Lung (tissue), 12 donors: ENCODE data around the gene LBHD2. TPM values are rescaled to one million over a fixed set of nuclear protein-coding genes. Genes with fewer than 3 reads are reported as not detected.

Source experiments
- ATAC-seq: fragments of 200-7000 bp; cut with Tn5 transposase; one replicate; pipeline ENCODE4 v1.9.1; 2020; ENCODE audit warnings: moderate number of reproducible peaks; ENCODE audit not compliant: insufficient read depth, low FRiP score
- DNase-seq, 3 donors: peaks; one replicate each; pipeline ENCODE4 v3.0.0-alpha.2; 2013 to 2017
- H3K27ac ChIP-seq, 2 donors: one replicate each; pipeline ENCODE4 v1.5.1; 2013; ENCODE audit warnings: mild to moderate bottlenecking in 2 of 2, moderate library complexity in 2 of 2, control low read depth in 1 of 2, inconsistent platforms in 1 of 2, low read depth in 1 of 2, low read length in 1 of 2
- H3K27me3 ChIP-seq, 3 donors: one replicate each; pipeline ENCODE4 v1.5.1; 2013; ENCODE audit warnings: low read length in 2 of 3; ENCODE audit not compliant: control insufficient read depth in 3 of 3, insufficient read depth in 3 of 3
- H3K36me3 ChIP-seq, 4 donors: one replicate each; pipeline ENCODE4 v1.5.1; 2013; ENCODE audit warnings: low read length in 4 of 4, mild to moderate bottlenecking in 1 of 4, moderate library complexity in 1 of 4; ENCODE audit not compliant: control insufficient read depth in 4 of 4, insufficient read depth in 4 of 4
- H3K4me1 ChIP-seq, 5 donors: one replicate each; pipeline ENCODE4 v1.5.1; 2013; ENCODE audit warnings: low read length in 5 of 5, mild to moderate bottlenecking in 2 of 5, moderate library complexity in 1 of 5; ENCODE audit not compliant: control insufficient read depth in 5 of 5, insufficient read depth in 5 of 5
- H3K4me3 ChIP-seq: one replicate; pipeline ENCODE4 v1.5.1; 2013; ENCODE audit warnings: mild to moderate bottlenecking, control low read depth, moderate library complexity
- H3K9ac ChIP-seq, 2 donors: one replicate each; pipeline ENCODE4 v1.5.1; 2013; ENCODE audit warnings: low read length in 2 of 2, control low read depth in 1 of 2; ENCODE audit not compliant: insufficient read depth in 1 of 2
- H3K9me3 ChIP-seq, 4 donors: one replicate each; pipeline ENCODE4 v1.5.1; 2013; ENCODE audit warnings: low read length in 3 of 4, mild to moderate bottlenecking in 1 of 4, moderate library complexity in 1 of 4; ENCODE audit not compliant: control insufficient read depth in 4 of 4, insufficient read depth in 3 of 4
- WGBS, 2 donors: extraction: QIAGEN DNeasy Blood & Tissue Kit; methylation state at CpG; one replicate each; pipeline ENCODE4 v1.1.7; 2013; 5-methylcytosine and 5-hydroxymethylcytosine counted together
- polyA plus RNA-seq, 2 donors: library from polyadenylated mRNA; stranded (reverse); fragments of 200-250 nt; gene quantifications; one replicate each; pipeline ENCODE4 v1.2.1, GENCODE V29; 2013
- total RNA-seq, 2 donors: library from RNA; depleted of rRNA in 1 of 2; stranded (reverse); fragments of >200 nt in 1 of 2; gene quantifications; one replicate each; pipeline ENCODE4 v1.2.1, GENCODE V29; 2014 to 2021
- TF ChIP-seq, protein P1 (sequence below): IDR thresholded peaks from 2 replicates; pipeline ENCODE4 v1.5.1; 2012; ENCODE audit warnings: mild to moderate bottlenecking; ENCODE audit errors: control extremely low read depth, extremely low read depth
- donor health status: control.
- donor health status: control.
- donor health status: Bipolar disorder and iron deficiency.
- donor health status: healthy.
- donor health status: DM: yes; HTN: yes; CAD: no.

LBHD2 gene
- total and polyA plus RNA-seq, 4 donors = 0.08 TPM; not detected in 3

DNA sequence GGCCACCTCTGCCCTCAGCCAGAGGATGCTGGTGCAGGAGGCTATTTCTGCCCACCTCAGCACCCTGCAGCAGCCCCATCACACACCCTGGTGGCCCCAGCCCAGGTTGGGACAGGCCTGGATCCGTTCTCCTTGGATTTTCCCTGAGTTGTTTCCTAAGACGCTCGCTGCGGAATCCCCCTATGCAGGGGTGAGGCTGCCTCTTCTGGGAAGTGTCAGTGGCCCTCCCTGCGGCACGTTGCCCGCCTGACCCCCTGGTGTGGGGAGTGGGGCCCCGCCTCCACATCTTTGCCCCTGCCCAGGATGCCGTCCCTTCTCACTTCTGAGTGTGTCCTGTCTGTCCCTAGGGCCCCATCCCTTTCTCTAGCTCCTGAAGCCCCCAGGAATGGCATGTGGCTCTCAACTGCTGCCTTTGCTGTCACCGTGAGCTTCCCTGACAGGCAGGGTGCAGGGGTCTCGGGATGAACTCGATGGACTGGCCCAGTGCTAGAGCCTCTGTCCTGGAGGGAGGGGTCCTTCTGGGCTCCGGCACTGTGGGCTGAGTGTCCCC, 9.9 kb downstream of the LBHD2 start:
- H3K36me3 ChIP-seq = no peaks in the 10 kb centered on the region
- no peaks in the 10 kb centered on the region for H3K27me3 ChIP-seq
- 76 to 85% methylated on average over 13 of the region's 13 CpGs for WGBS, 2 donors
- TF ChIP-seq, protein P1, sequence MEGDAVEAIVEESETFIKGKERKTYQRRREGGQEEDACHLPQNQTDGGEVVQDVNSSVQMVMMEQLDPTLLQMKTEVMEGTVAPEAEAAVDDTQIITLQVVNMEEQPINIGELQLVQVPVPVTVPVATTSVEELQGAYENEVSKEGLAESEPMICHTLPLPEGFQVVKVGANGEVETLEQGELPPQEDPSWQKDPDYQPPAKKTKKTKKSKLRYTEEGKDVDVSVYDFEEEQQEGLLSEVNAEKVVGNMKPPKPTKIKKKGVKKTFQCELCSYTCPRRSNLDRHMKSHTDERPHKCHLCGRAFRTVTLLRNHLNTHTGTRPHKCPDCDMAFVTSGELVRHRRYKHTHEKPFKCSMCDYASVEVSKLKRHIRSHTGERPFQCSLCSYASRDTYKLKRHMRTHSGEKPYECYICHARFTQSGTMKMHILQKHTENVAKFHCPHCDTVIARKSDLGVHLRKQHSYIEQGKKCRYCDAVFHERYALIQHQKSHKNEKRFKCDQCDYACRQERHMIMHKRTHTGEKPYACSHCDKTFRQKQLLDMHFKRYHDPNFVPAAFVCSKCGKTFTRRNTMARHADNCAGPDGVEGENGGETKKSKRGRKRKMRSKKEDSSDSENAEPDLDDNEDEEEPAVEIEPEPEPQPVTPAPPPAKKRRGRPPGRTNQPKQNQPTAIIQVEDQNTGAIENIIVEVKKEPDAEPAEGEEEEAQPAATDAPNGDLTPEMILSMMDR = no peak
- H3K27ac ChIP-seq = peak overlapping the region in 1 of 2 donors; percentile 23
- peaks cover 0 to 20% (median 7%) of the 10 kb centered on the region in 5 donors for H3K4me1 ChIP-seq
- H3K9me3 ChIP-seq = no peaks in the 10 kb centered on the region
- H3K4me3 ChIP-seq = no peak overlapping the region
- peak overlapping the region in 1 of 2 donors; percentile 80 for H3K9ac ChIP-seq
- no peak for ATAC-seq
- peak in 2 of 3 donors; percentile 41 to 46 for DNase-seq

DNA sequence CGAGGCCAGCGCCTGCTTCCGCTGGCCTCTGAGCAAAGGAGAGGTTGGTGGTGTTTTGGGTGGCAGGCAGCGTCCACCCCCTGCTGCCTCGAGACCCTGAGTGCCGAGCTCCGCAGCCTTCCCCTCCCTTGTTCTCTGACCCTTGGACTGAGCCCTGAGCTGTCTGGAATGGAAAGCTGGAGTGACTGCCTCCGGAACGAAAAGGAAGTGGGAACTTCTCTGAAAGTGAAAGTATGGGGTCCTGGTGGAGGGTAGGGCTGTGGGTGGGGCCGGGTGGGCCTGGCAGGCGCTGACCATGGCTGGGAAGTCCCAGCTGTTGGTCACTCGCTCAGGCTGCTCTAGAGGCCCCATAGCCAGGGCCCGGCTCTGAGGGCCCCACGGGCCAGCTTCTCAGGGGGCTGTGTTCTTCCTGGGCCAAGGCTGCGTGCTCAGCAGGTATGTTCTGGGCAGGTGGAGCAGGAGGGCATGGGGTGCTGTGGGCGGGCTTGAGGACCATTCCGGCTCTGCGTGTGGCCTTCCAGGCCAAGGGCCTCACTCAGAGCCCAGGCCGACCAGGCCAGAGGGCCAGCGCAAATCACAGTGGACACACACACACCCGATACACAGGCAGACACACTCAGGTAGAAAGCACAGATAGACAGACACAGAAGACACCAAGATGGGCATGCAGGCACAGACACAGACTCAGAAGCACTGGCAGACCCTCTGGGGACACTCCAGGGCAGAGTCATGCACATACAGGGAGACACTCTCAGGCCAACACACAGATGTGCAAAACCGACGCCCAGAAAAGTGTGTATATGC, 10.6 kb downstream of the LBHD2 start, which contains the start of gene EXOC3L4:
EXOC3L4 (plus strand) TSS at position 320 of the 804 bp plus-strand sequence. CDS start 5,495 bp downstream, outside the sequence.
- Histone ChIP-seq H3K4me3 (no peak within 1 kb of the TSS), H3K27ac (peak within 1 kb of the TSS in 1 of 2 donors; percentile 30), H3K27me3 (no peaks in the 10 kb centered on the region), H3K4me1 (peaks cover 0 to 25% (median 9%) of the 10 kb centered on the region in 5 donors), H3K9me3 (no peaks in the 10 kb centered on the region), H3K9ac (peak within 1 kb of the TSS in 1 of 2 donors; percentile 80), H3K36me3 (no peaks in the 10 kb centered on the region)
- ATAC-seq (no peak), DNase-seq (peak; percentile 74 to 83 (median 82))
- WGBS, 2 donors = 73 to 76% methylated on average over 21 to 23 of the region's 23 CpGs
- TF ChIP-seq, protein P1 = no peak

DNA sequence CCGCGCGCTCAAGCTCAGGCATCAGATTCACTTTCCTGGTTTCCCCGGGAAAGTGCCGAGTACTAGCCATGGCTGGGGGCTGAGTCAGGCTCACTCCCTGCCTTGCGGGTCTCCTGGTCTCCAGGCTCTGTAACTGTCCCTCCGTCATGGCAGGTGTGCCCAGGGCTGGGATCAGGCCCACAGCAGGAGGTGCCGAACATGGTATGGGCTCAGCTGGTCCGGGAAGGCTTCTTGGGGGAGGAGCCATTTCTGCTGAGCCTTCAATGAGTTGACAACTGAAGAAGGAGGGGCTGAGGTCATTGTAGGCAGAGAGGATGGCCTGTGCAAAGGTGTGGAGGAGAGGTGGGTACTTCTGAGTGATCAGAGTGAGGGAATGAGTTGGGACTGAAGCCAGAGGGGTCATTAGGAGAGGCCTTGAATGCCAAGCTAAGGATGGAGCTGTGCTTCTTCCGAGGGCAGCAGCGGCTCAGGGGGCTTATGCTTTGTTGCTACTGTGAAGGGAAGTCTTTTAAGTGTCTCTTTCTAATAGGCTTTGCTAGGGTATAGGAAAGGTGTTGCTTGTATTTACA, 11.3 kb downstream of the LBHD2 start:
- H3K9me3 ChIP-seq = no peaks in the 10 kb centered on the region
- TF ChIP-seq, protein P1 = no peak
- H3K4me1 ChIP-seq = peaks cover 0 to 25% (median 9%) of the 10 kb centered on the region in 5 donors
- H3K9ac ChIP-seq = peak overlapping the region in 1 of 2 donors; percentile 80
- no peak overlapping the region for H3K27ac ChIP-seq
- 82 to 93% methylated on average over 11 of the region's 11 CpGs for WGBS, 2 donors
- DNase-seq (no peak), ATAC-seq (no peak)
- H3K4me3 ChIP-seq = no peak overlapping the region
- H3K27me3 ChIP-seq = no peaks in the 10 kb centered on the region
- H3K36me3 ChIP-seq = no peaks in the 10 kb centered on the region
